ENCODE data around the gene FAM98B. TPM values are rescaled to one million over a fixed set of nuclear protein-coding genes. Genes with fewer than 3 reads are reported as not detected.

Gene FAM98B
- total and polyA plus RNA-seq, 10 of the 15 experiments (the other 5 are each of a cell fraction or from before 2014, with no cell fraction given), result 1.3 to 36.7 (median 10.9) TPM

DNA sequence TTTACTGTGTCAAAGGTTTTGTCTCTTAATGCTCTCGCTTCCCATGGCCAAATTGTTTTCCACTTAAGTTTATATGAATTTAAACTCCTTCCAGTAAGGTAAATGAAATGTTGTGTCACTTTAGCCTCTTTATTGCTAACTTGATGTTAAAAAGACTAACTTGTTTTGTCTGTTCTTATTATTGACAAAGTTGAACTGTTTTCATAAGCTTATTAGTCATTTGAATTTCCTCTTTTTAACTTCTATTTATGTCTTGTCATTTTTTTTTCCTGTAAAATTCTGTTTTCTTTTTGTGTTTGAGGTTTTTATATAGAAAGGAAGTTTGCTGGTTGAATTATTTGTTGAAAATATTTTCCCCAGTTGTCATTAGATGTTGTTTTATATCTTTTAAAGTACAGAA, 25.8 kb downstream of the FAM98B start:
- Histone ChIP-seq H4K20me1 (ENCODE audit: control insufficient read depth, insufficient read depth) (no peaks in the 10 kb centered on the region), H3K27me3 (replicated peaks in 1 of 2; ENCODE audit: control insufficient read depth in 2 of 2, insufficient read depth in 2 of 2, low read length in 1 of 2) (no peaks in the 10 kb centered on the region), H3K4me1 (ENCODE audit: control insufficient read depth, insufficient read depth, low read length) (no peaks in the 10 kb centered on the region), H3K9ac (ENCODE audit: control insufficient read depth, insufficient read depth, low read length) (no peak overlapping the region), H3K36me3 (ENCODE audit: control insufficient read depth in 2 of 2, insufficient read depth in 2 of 2, low read length in 1 of 2) (peaks cover under 1 to 23% of the 10 kb centered on the region in 2 experiments; a peak in 3 of 4 replicates), H3K27ac (ENCODE audit: control insufficient read depth, insufficient read depth) (no peak overlapping the region), H3K4me2 (ENCODE audit: control insufficient read depth, insufficient read depth) (no peak overlapping the region), H3K9me3 (replicated peaks; ENCODE audit: control insufficient read depth, insufficient read depth, low read length) (no peaks in the 10 kb centered on the region), H2AFZ (ENCODE audit: control insufficient read depth, low read depth, low read length) (no peak overlapping the region), H3K4me3 (no peak overlapping the region), H3K79me2 (ENCODE audit: control insufficient read depth, insufficient read depth, low read length) (no peaks in the 10 kb centered on the region)
- in situ Hi-C loops (cut with MboI) (no loop called here), intact Hi-C loops (cut with micrococcal nuclease; ENCODE audit: unreplicated experiment) (no loop called here)
- ATAC-seq, result no peak
- no TSS peak for BruUV-seq (replicated peaks)
- 100% methylated on average over 1 of the region's 1 CpG for WGBS (ENCODE audit: insufficient coverage, insufficient replicate concordance, low lambda C conversion rate, missing lambda C conversion rate)
- TF ChIP-seq ZNF274 (IDR thresholded peaks at IDR 0.05; ENCODE audit: insufficient read depth, insufficient read length), result no peak
- no peak for TF ChIP-seq NFYB (IDR thresholded peaks at IDR 0.05; ENCODE audit: insufficient read depth, low read depth, low read length)
- TF ChIP-seq, protein P1, sequence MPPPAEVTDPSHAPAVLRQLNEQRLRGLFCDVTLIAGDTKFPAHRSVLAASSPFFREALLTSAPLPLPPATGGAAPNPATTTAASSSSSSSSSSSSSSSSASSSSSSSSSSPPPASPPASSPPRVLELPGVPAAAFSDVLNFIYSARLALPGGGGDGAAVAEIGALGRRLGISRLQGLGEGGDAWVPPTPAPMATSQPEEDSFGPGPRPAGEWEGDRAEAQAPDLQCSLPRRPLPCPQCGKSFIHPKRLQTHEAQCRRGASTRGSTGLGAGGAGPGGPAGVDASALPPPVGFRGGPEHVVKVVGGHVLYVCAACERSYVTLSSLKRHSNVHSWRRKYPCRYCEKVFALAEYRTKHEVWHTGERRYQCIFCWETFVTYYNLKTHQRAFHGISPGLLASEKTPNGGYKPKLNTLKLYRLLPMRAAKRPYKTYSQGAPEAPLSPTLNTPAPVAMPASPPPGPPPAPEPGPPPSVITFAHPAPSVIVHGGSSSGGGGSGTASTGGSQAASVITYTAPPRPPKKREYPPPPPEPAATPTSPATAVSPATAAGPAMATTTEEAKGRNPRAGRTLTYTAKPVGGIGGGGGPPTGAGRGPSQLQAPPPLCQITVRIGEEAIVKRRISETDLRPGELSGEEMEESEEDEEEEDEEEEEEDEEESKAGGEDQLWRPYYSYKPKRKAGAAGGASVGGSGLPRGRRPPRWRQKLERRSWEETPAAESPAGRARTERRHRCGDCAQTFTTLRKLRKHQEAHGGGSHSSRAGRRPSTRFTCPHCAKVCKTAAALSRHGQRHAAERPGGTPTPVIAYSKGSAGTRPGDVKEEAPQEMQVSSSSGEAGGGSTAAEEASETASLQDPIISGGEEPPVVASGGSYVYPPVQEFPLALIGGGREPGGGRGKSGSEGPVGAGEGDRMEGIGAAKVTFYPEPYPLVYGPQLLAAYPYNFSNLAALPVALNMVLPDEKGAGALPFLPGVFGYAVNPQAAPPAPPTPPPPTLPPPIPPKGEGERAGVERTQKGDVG (CRISPR knock-in tag; IDR thresholded peaks at IDR 0.05), result no peak
- TF ChIP-seq, protein P2, sequence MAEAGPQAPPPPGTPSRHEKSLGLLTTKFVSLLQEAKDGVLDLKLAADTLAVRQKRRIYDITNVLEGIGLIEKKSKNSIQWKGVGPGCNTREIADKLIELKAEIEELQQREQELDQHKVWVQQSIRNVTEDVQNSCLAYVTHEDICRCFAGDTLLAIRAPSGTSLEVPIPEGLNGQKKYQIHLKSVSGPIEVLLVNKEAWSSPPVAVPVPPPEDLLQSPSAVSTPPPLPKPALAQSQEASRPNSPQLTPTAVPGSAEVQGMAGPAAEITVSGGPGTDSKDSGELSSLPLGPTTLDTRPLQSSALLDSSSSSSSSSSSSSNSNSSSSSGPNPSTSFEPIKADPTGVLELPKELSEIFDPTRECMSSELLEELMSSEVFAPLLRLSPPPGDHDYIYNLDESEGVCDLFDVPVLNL (IDR thresholded peaks at IDR 0.05; ENCODE audit: low read depth, low read length), result no peak
- TF ChIP-seq RFX5 (IDR thresholded peaks at IDR 0.05; ENCODE audit: low read depth, low read length), result no peak
- DNase-seq (ENCODE audit: low read depth, low spot score), result no peak
- POLR2A ChIA-PET, result interaction anchor here (2.4 kb wide), 1 partner anchor 211 kb away, joined by 8 read pairs; no protein-coding TSS in a partner anchor
- CTCF ChIA-PET, result interaction anchor here (4.3 to 7.2 kb wide), 3 partner anchors 39 to 219 kb away, joined by 34 to 219 read pairs (median 141); no protein-coding TSS in a partner anchor
- SMC1A ChIA-PET (ENCODE audit: uncharacterized antibody, unreplicated experiment), result interaction anchor here (0.6 to 7.2 kb wide), 4 partner anchors 11 to 220 kb away, joined by 3 to 138 read pairs (median 62); no protein-coding TSS in a partner anchor
- no peak for FAIRE-seq
- RAD21 ChIA-PET (ENCODE audit: unreplicated experiment), result interaction anchor here (1.9 to 7.2 kb wide), 3 partner anchors 39 to 219 kb away, joined by 8 to 148 read pairs (median 27); no protein-coding TSS in a partner anchor

All from GM12878 (cell line).